ENCODE data around the gene MBNL3.
"Not testable (repeated sequence)": the region's sequence is repeated elsewhere in the genome, so short reads cannot be mapped to it uniquely, and the experiment has no call there.

MBNL3 gene

GRCh38 chrX:132369617-132370326 is 119.1 kb downstream of the MBNL3 start:
- no peak for DNase-seq (ENCODE audit: low read depth, low spot score)

GRCh38 chrX:132367984-132368383 is 120.9 kb downstream of the MBNL3 start:
- DNase-seq (ENCODE audit: low read depth, low spot score), result no peak

GRCh38 chrX:132367314-132367713 is 121.5 kb downstream of the MBNL3 start:
- no peak for DNase-seq (ENCODE audit: low read depth, low spot score)

GRCh38 chrX:132365490-132365889 is 123.3 kb downstream of the MBNL3 start:
- DNase-seq (ENCODE audit: low read depth, low spot score), result no peak

GRCh38 chrX:132364313-132364712 is 124.5 kb downstream of the MBNL3 start:
- no peak for DNase-seq (ENCODE audit: low read depth, low spot score)

- no peak for DNase-seq (ENCODE audit: low read depth, low spot score)
Measured at GRCh38 chrX:132353430-132353829, 135.4 kb downstream of the MBNL3 start.

GRCh38 chrX:132336172-132336571 is 152.7 kb downstream of the MBNL3 start:
- DNase-seq (ENCODE audit: low read depth, low spot score), result no peak

GRCh38 chrX:132333351-132333750 is 155.5 kb downstream of the MBNL3 start:
- no peak for DNase-seq (ENCODE audit: low read depth, low spot score)

GRCh38 chrX:132331532-132331931 is 157.3 kb downstream of the MBNL3 start:
- DNase-seq (ENCODE audit: low read depth, low spot score), result no peak

- no peak for DNase-seq (ENCODE audit: low read depth, low spot score)
Measured at GRCh38 chrX:132331000-132331399, 157.8 kb downstream of the MBNL3 start.

GRCh38 chrX:132330156-132330729 is 158.6 kb downstream of the MBNL3 start:
- no peak for DNase-seq (ENCODE audit: low read depth, low spot score)

- DNase-seq (ENCODE audit: low read depth, low spot score), result not testable (repeated sequence)
Measured at GRCh38 chrX:132326960-132327359, 161.9 kb downstream of the MBNL3 start.

Data from iPS DF 19.7 (cell line).